Ishikawa (cell line): ENCODE data around the gene DAB1.

ENCODE experiments used
- CEBPB ChIP-seq: IDR thresholded peaks from 2 replicates; pipeline ENCODE4 v1.6.1; 2012
- CREB1 ChIP-seq: IDR thresholded peaks from 2 replicates; pipeline ENCODE4 v1.6.1; 2012; ENCODE audit warnings: low read depth
- EGR1 ChIP-seq: IDR thresholded peaks from 2 replicates; pipeline ENCODE4 v1.6.1; 2012
- EP300 ChIP-seq: IDR thresholded peaks from 2 replicates; pipeline ENCODE4 v1.6.1; 2012; ENCODE audit warnings: borderline replicate concordance
- FOXM1 ChIP-seq: IDR thresholded peaks from 2 replicates; pipeline ENCODE4 v1.6.1; 2012; ENCODE audit warnings: low read depth, borderline replicate concordance
- NFIC ChIP-seq: IDR thresholded peaks from 2 replicates; pipeline ENCODE4 v1.6.1; 2012
- RAD21 ChIP-seq: IDR thresholded peaks from 2 replicates; pipeline ENCODE4 v1.6.1; 2012; ENCODE audit warnings: low read depth
- TAF1 ChIP-seq: IDR thresholded peaks from 2 replicates; pipeline ENCODE4 v1.6.1; 2012; ENCODE audit warnings: low read depth, mild to moderate bottlenecking
- TCF12 ChIP-seq: IDR thresholded peaks from 2 replicates; pipeline ENCODE4 v1.6.1; 2012; ENCODE audit warnings: low read depth
- TEAD4 ChIP-seq: IDR thresholded peaks from 2 replicates; pipeline ENCODE4 v1.6.1; 2012
- YY1 ChIP-seq: IDR thresholded peaks from 2 replicates; pipeline ENCODE4 v1.6.1; 2012; ENCODE audit warnings: low read depth
- ZBTB7A ChIP-seq: IDR thresholded peaks from 2 replicates; pipeline ENCODE4 v1.6.1; 2012; ENCODE audit warnings: low read depth
- TF ChIP-seq, protein P1 (sequence below): IDR thresholded peaks from 2 replicates; pipeline ENCODE4 v1.6.1; 2012
- TF ChIP-seq, protein P2 (sequence below): IDR thresholded peaks from 2 replicates; pipeline ENCODE4 v1.6.1; 2012; ENCODE audit warnings: low read depth, mild to moderate bottlenecking
- TF ChIP-seq, protein P3 (sequence below): IDR thresholded peaks from 2 replicates; pipeline ENCODE4 v1.6.1; 2012

DAB1 gene

DNA sequence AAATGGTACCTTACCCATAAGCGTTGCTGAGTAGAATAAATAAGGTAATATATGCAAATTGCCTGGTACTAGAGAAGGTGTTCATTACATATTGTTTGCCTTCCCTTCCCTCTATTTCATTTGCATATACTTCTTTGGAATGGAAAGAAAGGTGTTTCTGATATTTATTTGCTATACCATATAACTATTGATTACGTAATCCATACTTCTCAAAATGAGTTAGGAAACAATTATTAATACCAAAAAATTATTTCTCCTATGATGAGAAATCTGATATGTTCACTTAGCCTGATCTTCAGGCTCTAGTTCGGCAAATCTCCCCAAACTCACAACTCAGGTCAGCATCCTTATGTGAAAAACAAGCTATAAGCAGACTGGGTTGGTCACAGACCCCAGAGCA lies 119.3 kb downstream of the DAB1 start:
- TF ChIP-seq ZBTB7A (no peak), EGR1 (no peak), NFIC (no peak), FOXM1 (no peak), CREB1 (no peak), TAF1 (no peak), TEAD4 (no peak), TCF12 (no peak), RAD21 (no peak), CEBPB (no peak), YY1 (no peak), EP300 (no peak)
- TF ChIP-seq, protein P1, sequence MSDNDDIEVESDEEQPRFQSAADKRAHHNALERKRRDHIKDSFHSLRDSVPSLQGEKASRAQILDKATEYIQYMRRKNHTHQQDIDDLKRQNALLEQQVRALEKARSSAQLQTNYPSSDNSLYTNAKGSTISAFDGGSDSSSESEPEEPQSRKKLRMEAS = no peak
- TF ChIP-seq, protein P2, sequence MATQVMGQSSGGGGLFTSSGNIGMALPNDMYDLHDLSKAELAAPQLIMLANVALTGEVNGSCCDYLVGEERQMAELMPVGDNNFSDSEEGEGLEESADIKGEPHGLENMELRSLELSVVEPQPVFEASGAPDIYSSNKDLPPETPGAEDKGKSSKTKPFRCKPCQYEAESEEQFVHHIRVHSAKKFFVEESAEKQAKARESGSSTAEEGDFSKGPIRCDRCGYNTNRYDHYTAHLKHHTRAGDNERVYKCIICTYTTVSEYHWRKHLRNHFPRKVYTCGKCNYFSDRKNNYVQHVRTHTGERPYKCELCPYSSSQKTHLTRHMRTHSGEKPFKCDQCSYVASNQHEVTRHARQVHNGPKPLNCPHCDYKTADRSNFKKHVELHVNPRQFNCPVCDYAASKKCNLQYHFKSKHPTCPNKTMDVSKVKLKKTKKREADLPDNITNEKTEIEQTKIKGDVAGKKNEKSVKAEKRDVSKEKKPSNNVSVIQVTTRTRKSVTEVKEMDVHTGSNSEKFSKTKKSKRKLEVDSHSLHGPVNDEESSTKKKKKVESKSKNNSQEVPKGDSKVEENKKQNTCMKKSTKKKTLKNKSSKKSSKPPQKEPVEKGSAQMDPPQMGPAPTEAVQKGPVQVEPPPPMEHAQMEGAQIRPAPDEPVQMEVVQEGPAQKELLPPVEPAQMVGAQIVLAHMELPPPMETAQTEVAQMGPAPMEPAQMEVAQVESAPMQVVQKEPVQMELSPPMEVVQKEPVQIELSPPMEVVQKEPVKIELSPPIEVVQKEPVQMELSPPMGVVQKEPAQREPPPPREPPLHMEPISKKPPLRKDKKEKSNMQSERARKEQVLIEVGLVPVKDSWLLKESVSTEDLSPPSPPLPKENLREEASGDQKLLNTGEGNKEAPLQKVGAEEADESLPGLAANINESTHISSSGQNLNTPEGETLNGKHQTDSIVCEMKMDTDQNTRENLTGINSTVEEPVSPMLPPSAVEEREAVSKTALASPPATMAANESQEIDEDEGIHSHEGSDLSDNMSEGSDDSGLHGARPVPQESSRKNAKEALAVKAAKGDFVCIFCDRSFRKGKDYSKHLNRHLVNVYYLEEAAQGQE = no peak
- TF ChIP-seq, protein P3, sequence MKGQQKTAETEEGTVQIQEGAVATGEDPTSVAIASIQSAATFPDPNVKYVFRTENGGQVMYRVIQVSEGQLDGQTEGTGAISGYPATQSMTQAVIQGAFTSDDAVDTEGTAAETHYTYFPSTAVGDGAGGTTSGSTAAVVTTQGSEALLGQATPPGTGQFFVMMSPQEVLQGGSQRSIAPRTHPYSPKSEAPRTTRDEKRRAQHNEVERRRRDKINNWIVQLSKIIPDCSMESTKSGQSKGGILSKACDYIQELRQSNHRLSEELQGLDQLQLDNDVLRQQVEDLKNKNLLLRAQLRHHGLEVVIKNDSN = no peak

DNA sequence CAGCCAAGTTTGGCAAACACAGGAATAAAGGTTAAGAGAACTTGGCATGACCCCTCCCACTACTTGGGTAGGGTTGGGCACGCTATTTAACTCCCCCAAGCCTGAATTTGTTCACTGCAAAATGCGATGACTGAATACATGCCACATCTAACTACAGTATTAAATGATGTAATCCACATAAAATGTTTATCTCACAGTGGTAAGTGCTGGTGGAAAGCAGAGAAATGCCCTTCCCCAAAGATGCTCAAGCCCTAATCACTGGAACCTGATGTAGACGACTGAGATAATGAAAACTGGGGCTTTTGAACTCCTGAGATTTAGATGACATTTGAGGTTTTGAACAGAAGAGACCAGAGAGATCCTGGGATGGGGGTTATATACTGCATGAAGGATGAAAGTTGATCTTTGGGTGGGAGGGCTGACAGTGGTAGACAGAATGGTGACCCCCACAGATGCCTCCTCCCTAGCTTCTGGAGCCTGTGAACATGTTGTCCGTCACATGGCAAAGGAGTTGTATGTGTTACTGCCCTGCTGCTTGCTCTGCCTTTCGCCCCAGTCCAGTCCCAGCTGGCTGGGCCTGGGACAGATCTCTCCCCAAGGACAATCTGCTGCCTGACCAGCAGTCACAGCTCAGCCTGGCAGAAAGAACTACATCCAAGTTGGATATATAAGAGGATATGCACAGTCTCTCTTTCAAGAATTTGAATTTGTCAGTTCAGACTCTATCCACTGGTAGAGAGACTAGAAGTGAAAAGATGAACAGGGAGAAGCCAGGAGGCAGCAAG lies 120.9 kb downstream of the DAB1 start:
- TF ChIP-seq CREB1 (no peak), FOXM1 (no peak), YY1 (no peak)

DNA sequence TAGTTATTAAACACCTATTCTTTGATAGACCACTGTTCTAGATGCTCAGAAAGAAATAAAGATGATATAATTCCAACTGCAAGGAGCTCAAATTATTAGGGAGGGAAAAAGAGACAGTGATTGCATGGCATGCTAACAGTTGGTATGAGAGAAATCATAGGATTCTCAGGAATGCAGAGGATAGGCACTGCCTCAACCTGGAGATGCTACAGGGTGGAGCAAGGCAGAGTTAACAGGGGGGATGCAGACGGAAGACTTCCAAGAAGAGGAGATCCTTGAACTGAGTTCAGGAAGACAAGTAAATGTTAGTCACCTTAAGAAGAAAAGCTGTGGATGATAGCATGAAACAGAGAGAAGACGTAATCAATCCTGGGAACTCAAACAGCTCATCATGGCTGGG lies 123.7 kb downstream of the DAB1 start:
- TF ChIP-seq, protein P1 = no peak
- no peak for TF ChIP-seq ZBTB7A
- TF ChIP-seq, protein P2 = no peak
- no peak for TF ChIP-seq EGR1
- no peak for TF ChIP-seq TCF12
- no peak for TF ChIP-seq RAD21

DNA sequence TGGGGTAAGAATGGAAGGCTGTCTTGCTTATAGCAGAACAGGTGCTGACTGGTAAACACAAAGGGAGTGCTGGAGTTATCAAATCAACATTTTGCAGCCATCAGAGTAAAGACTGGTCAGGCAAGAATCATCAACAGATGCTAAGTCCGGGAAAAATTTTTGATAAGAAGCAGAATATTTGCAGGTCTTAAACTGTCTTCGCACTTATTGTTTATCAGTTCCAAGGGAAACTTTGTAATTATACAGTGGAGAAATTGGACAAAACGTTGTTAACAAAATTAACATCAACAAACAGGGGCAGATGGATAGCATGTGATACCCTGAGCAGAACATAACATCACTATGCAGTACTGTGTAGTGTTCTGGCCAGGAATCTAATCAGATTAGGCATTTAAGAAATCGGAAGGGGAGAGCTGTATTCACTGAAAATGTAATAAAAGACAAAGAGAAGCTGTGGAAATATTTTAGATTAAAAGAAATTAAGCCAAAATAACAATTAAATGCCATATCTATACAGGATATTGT lies 127.1 kb downstream of the DAB1 start:
- no peak for TF ChIP-seq ZBTB7A
- TF ChIP-seq TCF12 = no peak
- TF ChIP-seq YY1 = no peak
- TF ChIP-seq, protein P3 = no peak
- no peak for TF ChIP-seq EP300
- no peak for TF ChIP-seq EGR1
- TF ChIP-seq NFIC = no peak
- TF ChIP-seq, protein P2 = no peak
- no peak for TF ChIP-seq TEAD4
- no peak for TF ChIP-seq FOXM1
- no peak for TF ChIP-seq CEBPB
- TF ChIP-seq, protein P1 = no peak
- TF ChIP-seq TAF1 = no peak
- TF ChIP-seq CREB1 = no peak
- no peak for TF ChIP-seq RAD21
